ENCODE results near the gene MEX3A.

DNA sequence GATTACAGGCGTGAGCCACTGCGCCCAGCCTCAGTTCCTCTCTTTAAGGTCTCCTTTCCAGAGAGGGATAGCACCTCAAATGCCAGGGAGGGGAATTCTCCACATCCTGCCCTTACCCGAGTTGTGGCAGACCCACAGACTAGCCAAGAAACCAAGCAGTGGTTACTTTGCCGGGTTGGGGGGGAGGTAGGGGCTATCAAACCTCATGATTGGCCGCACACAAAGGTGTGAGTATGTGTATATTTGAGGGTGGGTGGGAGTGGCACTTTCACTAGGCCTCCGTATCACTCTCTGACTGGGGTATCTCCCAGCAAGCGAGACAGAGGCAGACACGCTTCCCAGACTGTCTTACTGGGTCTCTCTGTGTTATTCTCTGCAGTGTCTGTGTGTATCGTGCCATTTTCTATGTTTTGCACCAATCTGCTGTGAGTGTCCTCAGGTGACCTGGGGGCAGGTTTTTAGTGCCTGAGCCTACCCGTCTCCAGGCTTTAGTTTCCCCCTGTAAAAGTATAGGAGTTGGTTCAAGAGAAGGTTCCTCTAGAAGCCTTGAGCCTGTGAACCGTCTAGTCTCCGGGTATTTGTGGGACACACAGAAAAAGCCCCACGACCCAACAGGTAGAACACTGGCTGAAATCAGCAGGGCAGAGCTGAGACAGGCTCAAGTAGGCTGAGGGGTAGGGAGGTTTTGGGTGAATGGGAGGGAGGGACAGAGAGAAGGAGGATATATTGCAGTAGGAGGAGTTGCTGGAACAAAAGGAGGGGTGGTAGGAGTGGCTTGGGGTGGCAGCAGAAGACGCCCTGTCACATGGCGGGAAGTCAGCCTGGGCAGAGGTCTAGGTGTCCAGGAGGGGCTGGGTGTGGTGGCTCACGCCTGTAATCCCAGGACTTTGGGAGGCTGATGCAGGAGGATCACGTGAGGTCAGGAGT lies 42.6 kb upstream of the MEX3A start:
- TF ChIP-seq MYC (IDR thresholded peaks at IDR 0.05; ENCODE audit: low read depth, low read length) (no peak), POLR2A (IDR thresholded peaks at IDR 0.05; ENCODE audit: low read depth, low read length) (no peak), POLR2AphosphoS5 (IDR thresholded peaks at IDR 0.05; ENCODE audit: insufficient read depth, low read depth, low read length) (no peak), JUN (IDR thresholded peaks at IDR 0.05; ENCODE audit: borderline replicate concordance, insufficient read depth, insufficient read length, low read depth) (no peak), FOS (IDR thresholded peaks at IDR 0.05; ENCODE audit: borderline replicate concordance, insufficient read depth, low read length) (no peak), EZH2 (IDR thresholded peaks at IDR 0.05; ENCODE audit: borderline replicate concordance, low read depth, low read length, severe bottlenecking) (no peak), GATA2 (IDR thresholded peaks at IDR 0.05; ENCODE audit: insufficient read depth, insufficient read length, low read depth, low read length) (no peak)
- TF ChIP-seq, protein P1, sequence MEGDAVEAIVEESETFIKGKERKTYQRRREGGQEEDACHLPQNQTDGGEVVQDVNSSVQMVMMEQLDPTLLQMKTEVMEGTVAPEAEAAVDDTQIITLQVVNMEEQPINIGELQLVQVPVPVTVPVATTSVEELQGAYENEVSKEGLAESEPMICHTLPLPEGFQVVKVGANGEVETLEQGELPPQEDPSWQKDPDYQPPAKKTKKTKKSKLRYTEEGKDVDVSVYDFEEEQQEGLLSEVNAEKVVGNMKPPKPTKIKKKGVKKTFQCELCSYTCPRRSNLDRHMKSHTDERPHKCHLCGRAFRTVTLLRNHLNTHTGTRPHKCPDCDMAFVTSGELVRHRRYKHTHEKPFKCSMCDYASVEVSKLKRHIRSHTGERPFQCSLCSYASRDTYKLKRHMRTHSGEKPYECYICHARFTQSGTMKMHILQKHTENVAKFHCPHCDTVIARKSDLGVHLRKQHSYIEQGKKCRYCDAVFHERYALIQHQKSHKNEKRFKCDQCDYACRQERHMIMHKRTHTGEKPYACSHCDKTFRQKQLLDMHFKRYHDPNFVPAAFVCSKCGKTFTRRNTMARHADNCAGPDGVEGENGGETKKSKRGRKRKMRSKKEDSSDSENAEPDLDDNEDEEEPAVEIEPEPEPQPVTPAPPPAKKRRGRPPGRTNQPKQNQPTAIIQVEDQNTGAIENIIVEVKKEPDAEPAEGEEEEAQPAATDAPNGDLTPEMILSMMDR (IDR thresholded peaks at IDR 0.05; ENCODE audit: extremely low read depth in 1 of 2, insufficient read depth in 1 of 2, low read depth in 1 of 2, low read length in 2 of 2): no peak
- TF ChIP-seq, protein P2, sequence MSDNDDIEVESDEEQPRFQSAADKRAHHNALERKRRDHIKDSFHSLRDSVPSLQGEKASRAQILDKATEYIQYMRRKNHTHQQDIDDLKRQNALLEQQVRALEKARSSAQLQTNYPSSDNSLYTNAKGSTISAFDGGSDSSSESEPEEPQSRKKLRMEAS (IDR thresholded peaks at IDR 0.05; ENCODE audit: insufficient read depth, insufficient read length): no peak

All from endothelial cell of umbilical vein (primary cell).